ENCODE measurements around the gene FOXO6.

The FOXO6 gene

GRCh38 chr1:41361495-41362356 lies 492 bp downstream of the FOXO6 start:
- H3K27ac ChIP-seq, result peak overlapping the region; percentile 96
- no peak for DNase-seq (ENCODE audit: low spot score)
- POLR2A ChIA-PET (ENCODE audit: low non-redundant PET), result interaction anchor here (1.7 kb wide), 1 partner anchor 20 kb away, joined by 5 read pairs; no protein-coding TSS in a partner anchor
- CTCF ChIA-PET, result interaction anchor here (0.6 to 3.2 kb wide), 8 partner anchors 20 to 434 kb away, joined by 3 to 20 read pairs (median 4); no protein-coding TSS in a partner anchor
- no peak for TF ChIP-seq CTCF (conservative IDR thresholded peaks at IDR 0.05; ENCODE audit: low read depth)

- ChIA-PET CTCF (interaction anchor here (1.0 to 3.2 kb wide), 3 partner anchors 19 to 79 kb away, joined by 7 to 20 read pairs (median 7); no protein-coding TSS in a partner anchor), POLR2A (ENCODE audit: low non-redundant PET) (no interaction called here)
- no peak overlapping the region; the same call in 1 of the 2 replicates for H3K27ac ChIP-seq
- TF ChIP-seq CTCF (conservative IDR thresholded peaks at IDR 0.05; ENCODE audit: low read depth), result no peak
- no peak for DNase-seq (ENCODE audit: low spot score)
Measured at GRCh38 chr1:41362357-41362721, 1.1 kb downstream of the FOXO6 start.

DNA sequence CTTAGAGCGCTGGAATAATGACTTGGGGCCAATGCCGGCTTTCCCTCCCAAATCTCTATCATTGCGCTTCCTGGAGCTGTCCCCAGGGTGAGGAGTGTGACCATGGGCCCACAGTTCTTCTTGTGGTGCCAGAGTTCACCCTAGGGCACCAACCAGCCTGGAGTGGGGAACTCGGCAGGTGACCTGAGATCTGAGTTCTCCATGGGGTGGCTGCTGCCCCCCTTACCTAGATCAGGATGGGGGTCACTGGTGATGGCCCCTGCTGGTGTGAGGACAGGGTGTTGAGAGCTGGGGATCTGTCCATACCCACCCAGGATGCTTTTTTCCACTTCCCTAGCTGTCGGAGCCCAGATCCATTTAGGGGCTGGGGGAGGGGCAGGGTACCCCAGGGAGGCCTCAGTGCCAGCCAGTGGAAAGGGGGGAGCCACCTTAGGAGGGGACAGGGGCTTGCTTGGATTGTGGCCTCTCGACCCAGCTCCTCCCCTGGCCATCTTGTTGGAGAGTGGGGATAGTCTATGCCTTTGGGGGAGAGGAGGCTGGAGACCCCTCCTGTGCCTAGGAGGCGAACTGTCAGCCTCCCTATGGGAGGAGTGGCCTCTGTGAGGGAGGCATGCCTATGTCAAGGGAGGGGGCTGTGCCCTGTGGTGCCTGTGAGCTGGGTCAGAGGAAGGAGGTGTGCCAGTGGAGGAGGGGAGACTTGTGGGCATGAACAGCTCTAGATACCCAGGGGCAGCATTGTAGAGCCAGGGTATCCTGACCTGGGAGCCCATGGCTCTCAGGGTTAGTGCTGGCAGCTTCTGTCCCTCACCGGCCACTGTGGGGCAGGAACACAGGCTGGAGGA lies 1.7 kb downstream of the FOXO6 start:
- H3K27ac ChIP-seq, result peak overlapping the region; percentile 82
- no peak for DNase-seq (ENCODE audit: low spot score)
- CTCF ChIA-PET, result interaction anchor here (0.5 to 2.2 kb wide), 4 partner anchors 19 to 91 kb away, joined by 3 to 7 read pairs (median 6); no protein-coding TSS in a partner anchor
- POLR2A ChIA-PET (ENCODE audit: low non-redundant PET), result no interaction called here
- TF ChIP-seq CTCF (conservative IDR thresholded peaks at IDR 0.05; ENCODE audit: low read depth), result no peak

DNA sequence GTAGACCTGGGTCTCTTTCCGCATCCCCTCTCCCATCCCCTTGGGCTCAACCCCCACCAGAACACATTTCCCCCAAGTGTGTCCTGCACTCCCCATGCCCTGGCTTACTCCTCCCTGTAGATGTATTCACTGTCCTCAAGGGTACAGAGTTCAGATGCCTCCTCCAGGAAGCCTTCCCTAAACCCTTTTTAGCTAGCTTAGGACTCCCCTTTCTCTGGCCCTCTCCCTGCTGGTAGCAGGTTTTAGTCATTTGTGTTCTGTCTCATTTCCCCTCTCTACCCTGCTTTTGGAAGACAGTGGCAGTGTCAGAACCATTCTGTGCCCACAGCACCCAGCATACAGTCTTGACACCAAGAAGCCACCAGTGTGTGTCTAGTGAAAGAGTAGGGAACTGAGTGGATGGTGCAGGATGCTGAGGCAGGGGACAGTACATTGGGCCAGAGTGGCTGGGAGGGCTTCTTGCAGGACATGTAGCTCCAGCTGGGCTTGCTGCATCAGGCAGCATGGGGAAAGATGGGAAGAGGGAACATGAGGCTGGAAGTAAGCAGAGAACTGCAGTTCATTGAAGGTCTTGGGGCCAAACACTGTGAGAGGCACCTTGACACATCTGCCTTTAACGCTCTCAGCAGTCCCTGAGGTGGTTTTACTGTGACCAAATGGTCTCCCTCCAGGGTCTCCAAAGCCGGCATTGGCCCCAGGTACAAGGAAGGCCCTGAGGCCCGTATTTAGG lies 2.5 kb downstream of the FOXO6 start:
- TF ChIP-seq CTCF (conservative IDR thresholded peaks at IDR 0.05; ENCODE audit: low read depth), result no peak
- H3K27ac ChIP-seq, result peak overlapping the region; percentile 82
- ChIA-PET POLR2A (ENCODE audit: low non-redundant PET) (no interaction called here), CTCF (interaction anchor here (1.5 kb wide), 1 partner anchor 81 kb away, joined by 5 read pairs; no protein-coding TSS in a partner anchor)
- no peak for DNase-seq (ENCODE audit: low spot score)

GRCh38 chr1:41364442-41365319 lies 3.4 kb downstream of the FOXO6 start:
- ChIA-PET POLR2A (ENCODE audit: low non-redundant PET) (no interaction called here), CTCF (no interaction called here)
- DNase-seq (ENCODE audit: low spot score), result no peak
- peak overlapping the region; percentile 82 for H3K27ac ChIP-seq
- no peak for TF ChIP-seq CTCF (conservative IDR thresholded peaks at IDR 0.05; ENCODE audit: low read depth)

Measured in RWPE1 (cell line).